CD4-positive, alpha-beta T cell (primary cell): ENCODE results near the gene LMNTD2. TPM values are rescaled to one million over a fixed set of nuclear protein-coding genes. Genes with fewer than 3 reads are reported as not detected.
A peak's percentile ranks its signal among the peaks of the same experiment; 100 is the strongest.

ENCODE experiments used
- ATAC-seq: fragments of 200-7000 bp; cut with Tn5 transposase; one replicate; pipeline ENCODE4 v1.10.0; 2022; ENCODE audit warnings: mild to moderate bottlenecking; ENCODE audit not compliant: poor library complexity
- CTCF ChIA-PET: fragments of 350-600 bp; sonication (Branson Sonifier 250); formaldehyde crosslinking; loops from one replicate; lab custom pipeline; 2021; ENCODE audit warnings: antibody characterized with exemption, inconsistent platforms; lab: Charles Lee
- POLR2A ChIA-PET: fragments of 350-600 bp; sonication (Branson Sonifier 250); formaldehyde crosslinking; loops from one replicate; lab custom pipeline; 2021; ENCODE audit warnings: antibody characterized with exemption, inconsistent platforms; lab: Charles Lee
- DNase-seq, 14 experiments: peaks; one replicate each; pipeline ENCODE4 v3.0.0-alpha.2; 2013 to 2020; ENCODE audit warnings: mixed read lengths in 2 of 14
- H3K27ac ChIP-seq, 2 donors: one replicate each; pipeline versions ENCODE4 v1.5.1 to v1.7.0; 2013; ENCODE audit warnings: low read length in 2 of 2, low read depth in 1 of 2, mild to moderate bottlenecking in 1 of 2
- H3K27me3 ChIP-seq, 2 experiments: 1 replicate in 1 of 2; 2 replicates in 1 of 2; pipeline versions ENCODE4 v1.6.1 to v1.7.0; 2013; ENCODE audit warnings: low read length in 2 of 2, control low read depth in 1 of 2, mild to moderate bottlenecking in 1 of 2, moderate library complexity in 1 of 2; ENCODE audit not compliant: insufficient read depth in 2 of 2, control insufficient read depth in 1 of 2
- H3K36me3 ChIP-seq: one replicate; pipeline ENCODE4 v1.6.1; 2013; ENCODE audit warnings: low read length, control low read depth; ENCODE audit not compliant: insufficient read depth
- H3K4me1 ChIP-seq: one replicate; pipeline ENCODE4 v1.6.1; 2013; ENCODE audit warnings: low read length, control low read depth; ENCODE audit not compliant: insufficient read depth
- H3K4me3 ChIP-seq: one replicate; pipeline ENCODE4 v1.5.1; 2013; ENCODE audit warnings: mild to moderate bottlenecking, low read length, moderate library complexity
- H3K9me3 ChIP-seq, 2 experiments: 1 replicate in 1 of 2; 2 replicates in 1 of 2; pipeline versions ENCODE4 v1.6.1 to v1.7.0; 2013; ENCODE audit warnings: low read length in 2 of 2, mild to moderate bottlenecking in 2 of 2, control low read depth in 1 of 2, moderate library complexity in 1 of 2; ENCODE audit not compliant: control insufficient read depth in 1 of 2, insufficient read depth in 1 of 2
- H3K27ac Mint-ChIP-seq: one replicate; pipeline ENCODE4 v1.8.0; 2020; ENCODE audit warnings: mixed read lengths
- H3K27me3 Mint-ChIP-seq: one replicate; pipeline ENCODE4 v1.8.0; 2021; ENCODE audit warnings: mixed read lengths
- H3K36me3 Mint-ChIP-seq: one replicate; pipeline ENCODE4 v1.8.0; 2021; ENCODE audit warnings: low read depth, mixed read lengths
- H3K4me1 Mint-ChIP-seq: one replicate; pipeline ENCODE4 v1.8.0; 2021; ENCODE audit warnings: low read depth, mixed read lengths
- H3K4me3 Mint-ChIP-seq: one replicate; pipeline ENCODE4 v1.8.0; 2020; ENCODE audit warnings: mild to moderate bottlenecking, mixed read lengths
- H3K9me3 Mint-ChIP-seq: one replicate; pipeline ENCODE4 v1.8.0; 2020; ENCODE audit warnings: mixed read lengths
- intact Hi-C, 2 experiments: fragments of 100-400 bp; cut with DNase I in 1 of 2; cut with micrococcal nuclease in 1 of 2; formaldehyde crosslinking; loops; one replicate each; pipeline versions ENCODE4 v1.15.1 to v1.9.0; 2023 to 2025; cut with DNase I, micrococcal nuclease
- total RNA-seq, 174 experiments: library from RNA in 2 of 174; stranded (reverse) in 2 of 174; gene quantifications; one replicate each; pipeline ENCODE4 v1.2.3 and lab custom pipeline; 2021 to 2026
- TF ChIP-seq, protein P1 (sequence below): fragments of 200-600 bp; IDR thresholded peaks from one replicate; pipeline ENCODE4 v1.8.0; 2022; ENCODE audit warnings: antibody characterized with exemption, mild to moderate bottlenecking

Gene LMNTD2
- total RNA-seq, 2 experiments from 2014 or later: 8.2 to 10.3 TPM

- no peaks in the 10 kb centered on the region for H3K36me3 ChIP-seq
- TF ChIP-seq, protein P1, sequence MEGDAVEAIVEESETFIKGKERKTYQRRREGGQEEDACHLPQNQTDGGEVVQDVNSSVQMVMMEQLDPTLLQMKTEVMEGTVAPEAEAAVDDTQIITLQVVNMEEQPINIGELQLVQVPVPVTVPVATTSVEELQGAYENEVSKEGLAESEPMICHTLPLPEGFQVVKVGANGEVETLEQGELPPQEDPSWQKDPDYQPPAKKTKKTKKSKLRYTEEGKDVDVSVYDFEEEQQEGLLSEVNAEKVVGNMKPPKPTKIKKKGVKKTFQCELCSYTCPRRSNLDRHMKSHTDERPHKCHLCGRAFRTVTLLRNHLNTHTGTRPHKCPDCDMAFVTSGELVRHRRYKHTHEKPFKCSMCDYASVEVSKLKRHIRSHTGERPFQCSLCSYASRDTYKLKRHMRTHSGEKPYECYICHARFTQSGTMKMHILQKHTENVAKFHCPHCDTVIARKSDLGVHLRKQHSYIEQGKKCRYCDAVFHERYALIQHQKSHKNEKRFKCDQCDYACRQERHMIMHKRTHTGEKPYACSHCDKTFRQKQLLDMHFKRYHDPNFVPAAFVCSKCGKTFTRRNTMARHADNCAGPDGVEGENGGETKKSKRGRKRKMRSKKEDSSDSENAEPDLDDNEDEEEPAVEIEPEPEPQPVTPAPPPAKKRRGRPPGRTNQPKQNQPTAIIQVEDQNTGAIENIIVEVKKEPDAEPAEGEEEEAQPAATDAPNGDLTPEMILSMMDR: no peak
- peaks cover 25% of the 10 kb centered on the region for H3K36me3 Mint-ChIP-seq
- no peaks in the 10 kb centered on the region for H3K27me3 ChIP-seq
- H3K9me3 ChIP-seq: peaks cover 6 to 16% of the 10 kb centered on the region in 2 experiments
- intact Hi-C loops: loop anchor here in 1 of 2 experiments (10.0 kb wide), 1 partner anchor 212 kb away; the partner anchor contains the start of gene IFITM2
- H3K27ac Mint-ChIP-seq: no peak overlapping the region
- no peak overlapping the region for H3K27ac ChIP-seq
- ATAC-seq (no peak), DNase-seq (no peak)
- peaks cover 8% of the 10 kb centered on the region for H3K4me1 ChIP-seq
- peaks cover 2% of the 10 kb centered on the region for H3K9me3 Mint-ChIP-seq
- H3K4me3 ChIP-seq: no peak overlapping the region
- H3K4me3 Mint-ChIP-seq: no peak overlapping the region
- no peaks in the 10 kb centered on the region for H3K27me3 Mint-ChIP-seq
- CTCF ChIA-PET: no interaction called here
- H3K4me1 Mint-ChIP-seq: peaks cover 4% of the 10 kb centered on the region
- POLR2A ChIA-PET: interaction anchor here (3.4 kb wide), 1 partner anchor 9 kb away, joined by 23 read pairs; the partner anchor contains the start of gene RNH1
Measured at GRCh38 chr11:516400-516799, 44.1 kb downstream of the LMNTD2 start.

DNA sequence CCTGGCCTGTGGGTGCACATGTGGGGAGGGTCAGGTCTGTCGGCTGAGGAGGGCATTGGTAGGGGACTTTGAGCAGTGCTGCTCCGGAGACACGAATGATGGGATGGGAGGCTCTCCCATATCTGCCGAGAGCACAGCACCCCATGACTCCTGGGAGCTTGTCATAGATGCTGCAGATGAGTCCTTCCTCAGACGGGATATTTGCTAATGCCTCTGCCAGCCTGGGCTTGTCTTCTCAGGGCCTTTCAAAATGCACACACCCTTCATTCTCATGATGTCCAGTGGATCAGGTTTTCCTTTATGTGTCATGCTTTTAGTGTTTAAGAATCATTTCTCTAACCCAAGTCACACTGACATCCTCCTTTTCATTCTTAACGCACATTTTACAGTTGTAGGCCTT, 45.4 kb downstream of the LMNTD2 start:
- TF ChIP-seq, protein P1: no peak
- no peak overlapping the region for H3K27ac ChIP-seq
- no peaks in the 10 kb centered on the region for H3K36me3 ChIP-seq
- intact Hi-C loops: loop anchor here in 1 of 2 experiments (10.0 kb wide), 1 partner anchor 210 kb away; the partner anchor contains the start of gene IFITM2
- no peak overlapping the region for H3K4me3 ChIP-seq
- Mint-ChIP-seq H3K27ac (no peak overlapping the region), H3K9me3 (peaks cover 2% of the 10 kb centered on the region), H3K4me1 (peaks cover 4% of the 10 kb centered on the region), H3K4me3 (peak overlapping the region; percentile 10), H3K36me3 (peaks cover 28% of the 10 kb centered on the region), H3K27me3 (no peaks in the 10 kb centered on the region)
- DNase-seq (no peak), ATAC-seq (no peak)
- ChIA-PET POLR2A (interaction anchor here (1.2 kb wide), 1 partner anchor 308 kb away, joined by 3 read pairs; the partner anchor contains the start of genes BET1L and RIC8A), CTCF (no interaction called here)
- peaks cover 8% of the 10 kb centered on the region for H3K4me1 ChIP-seq
- H3K9me3 ChIP-seq: peaks cover 6 to 16% of the 10 kb centered on the region in 2 experiments
- no peaks in the 10 kb centered on the region for H3K27me3 ChIP-seq

GRCh38 chr11:514606-515005, 45.9 kb downstream of the LMNTD2 start:
- Histone ChIP-seq H3K4me3 (no peak overlapping the region), H3K4me1 (peaks cover 8% of the 10 kb centered on the region), H3K27ac (no peak overlapping the region), H3K9me3 (peaks cover 6 to 16% of the 10 kb centered on the region in 2 experiments), H3K36me3 (peaks cover 5% of the 10 kb centered on the region), H3K27me3 (no peaks in the 10 kb centered on the region)
- Mint-ChIP-seq H3K9me3 (peaks cover 2% of the 10 kb centered on the region), H3K27ac (no peak overlapping the region), H3K4me1 (peaks cover 4% of the 10 kb centered on the region), H3K36me3 (peaks cover 32% of the 10 kb centered on the region), H3K4me3 (no peak overlapping the region), H3K27me3 (no peaks in the 10 kb centered on the region)
- no peak for ATAC-seq
- intact Hi-C loops: loop anchor here in 1 of 2 experiments (10.0 kb wide), 1 partner anchor 210 kb away; the partner anchor contains the start of gene IFITM2
- ChIA-PET CTCF (no interaction called here), POLR2A (interaction anchor here (1.2 kb wide), 1 partner anchor 307 kb away, joined by 3 read pairs; the partner anchor contains the start of genes BET1L and RIC8A)
- DNase-seq: no peak
- TF ChIP-seq, protein P1: no peak
